ENCODE results near the gene MYO1D.

MYO1D gene

GRCh38 chr17:32628271-32629044 lies 248.5 kb downstream of the MYO1D start:
- in situ Hi-C loops (cut with MboI; ENCODE audit: low pct_unique_long_range_greater_than_20kb, low sequenced_read_pairs, unreplicated experiment) = no loop called here
- DNase-seq (ENCODE audit: low spot score) = no peak
- TF ChIP-seq CTCF (IDR thresholded peaks at IDR 0.05; ENCODE audit: extremely low read depth, insufficient read depth, missing control alignments) = no peak

- no peak for DNase-seq (ENCODE audit: low spot score)
- in situ Hi-C loops (cut with MboI; ENCODE audit: low pct_unique_long_range_greater_than_20kb, low sequenced_read_pairs, unreplicated experiment) = no loop called here
- TF ChIP-seq CTCF (IDR thresholded peaks at IDR 0.05; ENCODE audit: extremely low read depth, insufficient read depth, missing control alignments) = no peak
These were observed 249.5 kb downstream of the MYO1D start for GRCh38 chr17:32627239-32627996.

GRCh38 chr17:32626379-32626791 lies 250.5 kb downstream of the MYO1D start:
- no peak for TF ChIP-seq CTCF (IDR thresholded peaks at IDR 0.05; ENCODE audit: extremely low read depth, insufficient read depth, missing control alignments)
- DNase-seq (ENCODE audit: low spot score) = no peak
- in situ Hi-C loops (cut with MboI; ENCODE audit: low pct_unique_long_range_greater_than_20kb, low sequenced_read_pairs, unreplicated experiment) = no loop called here

- no peak for TF ChIP-seq CTCF (IDR thresholded peaks at IDR 0.05; ENCODE audit: extremely low read depth, insufficient read depth, missing control alignments)
- DNase-seq (ENCODE audit: low spot score) = no peak
- in situ Hi-C loops (cut with MboI; ENCODE audit: low pct_unique_long_range_greater_than_20kb, low sequenced_read_pairs, unreplicated experiment) = no loop called here
These were observed 251.0 kb downstream of the MYO1D start for GRCh38 chr17:32625971-32626370.

- TF ChIP-seq CTCF (IDR thresholded peaks at IDR 0.05; ENCODE audit: extremely low read depth, insufficient read depth, missing control alignments) = no peak
These were observed 253.7 kb downstream of the MYO1D start for GRCh38 chr17:32623196-32623595.

GRCh38 chr17:32622540-32622939 lies 254.4 kb downstream of the MYO1D start:
- no peak for TF ChIP-seq CTCF (IDR thresholded peaks at IDR 0.05; ENCODE audit: extremely low read depth, insufficient read depth, missing control alignments)
- DNase-seq (ENCODE audit: low spot score) = no peak
- in situ Hi-C loops (cut with MboI; ENCODE audit: low pct_unique_long_range_greater_than_20kb, low sequenced_read_pairs, unreplicated experiment) = loop anchor here (25.0 kb wide), 1 partner anchor 135 kb away; the partner anchor contains the start of gene CDK5R1

More at GRCh38 chr17:32623196-32623595, 253.7 kb downstream of the MYO1D start:
- in situ Hi-C loops (cut with MboI; ENCODE audit: low pct_unique_long_range_greater_than_20kb, low sequenced_read_pairs, unreplicated experiment) = loop anchor here (25.0 kb wide), 1 partner anchor 136 kb away; the partner anchor contains the start of gene CDK5R1
- no peak for DNase-seq (ENCODE audit: low spot score)

Measured in GM13977 (cell line).